ENCODE measurements around the gene SESN1. TPM values are rescaled to one million over a fixed set of nuclear protein-coding genes. Genes with fewer than 3 reads are reported as not detected.

The SESN1 gene
- total RNA-seq, 1 donor from 2014 or later, result 33.1 TPM

GRCh38 chr6:109029313-109029712, 65.3 kb downstream of the SESN1 start:
- DNase-seq (ENCODE audit: low spot score), result no peak

- no peak for DNase-seq (ENCODE audit: low spot score)
Observed at GRCh38 chr6:109028439-109028838, 66.2 kb downstream of the SESN1 start.

- DNase-seq (ENCODE audit: low spot score), result no peak
Observed at GRCh38 chr6:109027964-109028363, 66.7 kb downstream of the SESN1 start.

GRCh38 chr6:109025639-109026038, 69.0 kb downstream of the SESN1 start:
- no peak for DNase-seq (ENCODE audit: low spot score)

- DNase-seq (ENCODE audit: low spot score), result no peak
Observed at GRCh38 chr6:109024784-109025183, 69.9 kb downstream of the SESN1 start.

GRCh38 chr6:109024368-109024767, 70.3 kb downstream of the SESN1 start:
- DNase-seq (ENCODE audit: low spot score), result no peak

- DNase-seq (ENCODE audit: low spot score), result no peak
Observed at GRCh38 chr6:109023356-109023925, 71.2 kb downstream of the SESN1 start.

GRCh38 chr6:109021870-109022269, 72.8 kb downstream of the SESN1 start:
- no peak for DNase-seq (ENCODE audit: low spot score)

GRCh38 chr6:109019911-109020310, 74.7 kb downstream of the SESN1 start:
- DNase-seq (ENCODE audit: low spot score), result no peak

GRCh38 chr6:109015176-109015575, 79.5 kb downstream of the SESN1 start:
- no peak for DNase-seq (ENCODE audit: low spot score)

- no peak for DNase-seq (ENCODE audit: low spot score)
Observed at GRCh38 chr6:109014606-109015005, 80.0 kb downstream of the SESN1 start.

GRCh38 chr6:109013656-109014305, 80.9 kb downstream of the SESN1 start:
- DNase-seq (ENCODE audit: low spot score), result no peak

- no peak for DNase-seq (ENCODE audit: low spot score)
Observed at GRCh38 chr6:109010705-109011102, 83.9 kb downstream of the SESN1 start.

- no peak for DNase-seq (ENCODE audit: low spot score)
Observed at GRCh38 chr6:109009962-109010704, 84.5 kb downstream of the SESN1 start.

GRCh38 chr6:109009236-109009961, 85.2 kb downstream of the SESN1 start:
- DNase-seq (ENCODE audit: low spot score), result peak; percentile 94

GRCh38 chr6:109008537-109009235, 86.0 kb downstream of the SESN1 start:
- DNase-seq (ENCODE audit: low spot score), result peak; percentile 46

GRCh38 chr6:109008054-109008453, 86.6 kb downstream of the SESN1 start:
- no peak for DNase-seq (ENCODE audit: low spot score)

GRCh38 chr6:109007521-109007920, 87.1 kb downstream of the SESN1 start:
- DNase-seq (ENCODE audit: low spot score), result no peak

- DNase-seq (ENCODE audit: low spot score), result no peak
Observed at GRCh38 chr6:109006818-109007217, 87.8 kb downstream of the SESN1 start.

GRCh38 chr6:109002882-109003281, 91.8 kb downstream of the SESN1 start:
- no peak for DNase-seq (ENCODE audit: low spot score)

- DNase-seq (ENCODE audit: low spot score), result no peak
Observed at GRCh38 chr6:109002051-109002697, 92.5 kb downstream of the SESN1 start.

All from mucosa of gallbladder (tissue), 1 donor.